NCI-H146 (cell line): Measurements from ENCODE around the gene KRTAP29-1.

ENCODE experiments used
- DNase-seq: peaks from one replicate; lab custom pipeline; 2025; lab: John Stamatoyannopoulos, UW

Gene KRTAP29-1

GRCh38 chr17:41328207-41328606, 25.6 kb upstream of the KRTAP29-1 start:
- DNase-seq: no peak

GRCh38 chr17:41327411-41328120, 24.9 kb upstream of the KRTAP29-1 start:
- DNase-seq: no peak

GRCh38 chr17:41326173-41327145, 23.8 kb upstream of the KRTAP29-1 start:
- DNase-seq: no peak

- no peak for DNase-seq
Observed at GRCh38 chr17:41325611-41326010, 23.0 kb upstream of the KRTAP29-1 start.

- DNase-seq: no peak
Observed at GRCh38 chr17:41325126-41325525, 22.5 kb upstream of the KRTAP29-1 start.

- DNase-seq: peak; percentile 14
Observed at GRCh38 chr17:41324180-41325075, 21.8 kb upstream of the KRTAP29-1 start.

- DNase-seq: no peak
Observed at GRCh38 chr17:41322903-41323895, 20.5 kb upstream of the KRTAP29-1 start.

- DNase-seq: peak; percentile 10
Observed at GRCh38 chr17:41322094-41322902, 19.6 kb upstream of the KRTAP29-1 start.

- DNase-seq: no peak
Observed at GRCh38 chr17:41318231-41318630, 15.6 kb upstream of the KRTAP29-1 start.

- DNase-seq: no peak
Observed at GRCh38 chr17:41315814-41316445, 13.3 kb upstream of the KRTAP29-1 start.

- no peak for DNase-seq
Observed at GRCh38 chr17:41315204-41315794, 12.6 kb upstream of the KRTAP29-1 start, which contains the start of gene KRTAP17-1. Gene KRTAP17-1, minus strand, starts transcription at chr17:41315710. Its CDS starts 60 bp downstream, at chr17:41315650.

- DNase-seq: no peak
Observed at GRCh38 chr17:41311111-41311510, 8.5 kb upstream of the KRTAP29-1 start.

GRCh38 chr17:41308918-41309359, 6.3 kb upstream of the KRTAP29-1 start, which contains the start of gene KRTAP16-1:
Gene KRTAP16-1, minus strand, starts transcription at chr17:41309309. Its CDS starts 56 bp downstream, at chr17:41309253.
- no peak for DNase-seq

- no peak for DNase-seq
Observed at GRCh38 chr17:41308251-41308917, 5.7 kb upstream of the KRTAP29-1 start.

- DNase-seq: no peak
Observed at GRCh38 chr17:41307647-41308046, 5.0 kb upstream of the KRTAP29-1 start.

- DNase-seq: no peak
Observed at GRCh38 chr17:41304091-41304490, 1.4 kb upstream of the KRTAP29-1 start.

GRCh38 chr17:41302981-41303380, 330 bp upstream of the KRTAP29-1 start:
- no peak for DNase-seq

GRCh38 chr17:41301204-41301790, 1.4 kb downstream of the KRTAP29-1 start:
- DNase-seq: no peak
